GM19468 (cell line): ENCODE measurements around the gene BCL6.
A peak's percentile ranks its signal among the peaks of the same experiment; 100 is the strongest.

Experiments
- ATAC-seq: cut with Tn5 transposase; IDR thresholded peaks from one replicate; pipeline ENCODE4 v1.9.1; 2021; ENCODE audit warnings: mild to moderate bottlenecking, moderate library complexity, moderate number of reproducible peaks; ENCODE audit not compliant: unreplicated experiment; ENCODE audit errors: extremely low read depth

Gene BCL6

DNA sequence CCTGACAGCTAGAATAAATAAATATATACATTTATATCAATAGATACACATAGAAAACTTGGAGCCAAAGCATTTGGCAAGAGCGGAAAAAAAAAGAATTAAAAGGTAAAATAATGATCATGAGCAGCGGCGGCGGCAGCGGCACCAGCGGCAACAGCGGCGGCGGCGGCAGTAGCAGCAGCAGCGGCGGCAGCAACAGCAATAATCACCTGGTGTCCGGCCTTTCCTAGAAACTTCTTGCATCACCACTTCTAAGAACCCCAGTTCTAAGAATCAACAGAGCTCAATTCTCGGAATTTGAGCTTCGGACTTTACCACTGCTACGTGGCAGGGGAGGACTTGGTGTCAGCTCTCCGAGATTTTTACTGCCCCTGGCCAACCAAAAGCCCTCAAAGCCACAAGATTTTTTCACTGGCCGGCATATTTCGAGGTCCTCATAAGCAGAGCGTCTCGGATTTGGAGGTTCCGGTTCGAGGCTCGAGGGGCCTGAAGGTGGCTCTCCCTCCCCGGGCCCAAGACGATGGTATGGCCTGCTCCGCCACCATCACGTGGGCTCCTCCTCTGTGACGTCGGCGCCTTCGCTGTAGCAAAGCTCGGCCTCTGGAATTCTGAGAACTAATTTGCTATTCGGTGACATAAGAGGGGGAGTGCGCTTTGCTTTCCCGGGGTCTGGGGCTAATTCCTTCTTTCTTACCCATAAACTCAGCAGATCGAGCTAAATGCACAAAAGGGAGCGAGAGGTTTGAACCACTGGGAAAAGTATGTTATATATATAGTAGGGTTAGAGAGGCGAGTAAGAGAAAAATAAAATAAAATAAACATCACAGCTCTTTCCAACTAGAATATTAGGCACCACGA lies at the start of gene BCL6:
BCL6 (minus strand) TSS at position 268 of the 858 bp plus-strand sequence. CDS start 11,775 bp downstream, outside the sequence.
- ATAC-seq = no peak

GRCh38 chr3:187794731-187795130 lies 49.5 kb upstream of the BCL6 start:
- no peak for ATAC-seq

- ATAC-seq = no peak
These were observed 48.4 kb upstream of the BCL6 start for GRCh38 chr3:187793618-187794017.

GRCh38 chr3:187792521-187792920 lies 47.3 kb upstream of the BCL6 start:
- ATAC-seq = no peak

- no peak for ATAC-seq
These were observed 44.6 kb upstream of the BCL6 start for GRCh38 chr3:187789872-187790271.

- ATAC-seq = no peak
These were observed 44.0 kb upstream of the BCL6 start for GRCh38 chr3:187788984-187789857.

- no peak for ATAC-seq
These were observed 37.8 kb upstream of the BCL6 start for GRCh38 chr3:187783098-187783497.

DNA sequence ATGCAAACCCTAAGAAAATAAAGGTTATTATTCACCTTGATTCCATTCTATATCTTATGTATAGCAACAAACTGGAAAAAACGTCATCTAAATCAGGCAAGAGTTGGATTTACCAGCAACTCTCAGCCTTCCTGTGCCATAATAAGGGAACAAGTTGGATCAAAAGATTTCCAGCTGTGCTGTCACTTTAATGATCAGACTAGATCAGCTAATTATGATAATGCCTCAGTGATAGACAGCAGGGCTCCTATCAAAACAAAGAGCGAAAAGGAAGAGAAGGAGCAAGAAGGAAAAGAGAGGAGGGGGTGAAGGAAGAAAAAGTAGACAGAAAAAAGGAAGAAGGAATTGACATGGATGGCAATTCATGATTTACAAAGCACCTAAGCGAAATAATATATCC lies 36.7 kb upstream of the BCL6 start:
- ATAC-seq = no peak

- no peak for ATAC-seq
These were observed 35.7 kb upstream of the BCL6 start for GRCh38 chr3:187781001-187781400.

DNA sequence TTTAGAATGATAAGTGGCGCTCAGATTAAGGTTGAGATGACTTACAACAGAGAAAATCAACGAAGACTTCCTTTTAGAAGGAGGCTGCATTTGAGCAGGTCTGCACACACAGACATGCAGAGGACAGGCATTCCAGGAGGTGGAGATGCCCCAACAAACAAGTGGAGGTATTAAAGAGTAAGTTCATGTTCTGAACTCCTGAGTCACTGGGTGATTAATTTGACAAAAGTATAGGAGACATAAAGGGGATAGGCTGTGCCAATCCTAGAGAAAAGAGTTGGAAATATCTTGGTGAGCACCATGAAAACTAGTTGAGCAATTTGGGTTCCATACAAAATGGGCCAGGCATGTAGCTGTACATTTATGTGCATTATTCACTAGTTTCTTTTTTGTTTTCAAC lies 33.5 kb upstream of the BCL6 start:
- ATAC-seq = no peak

- ATAC-seq = no peak
These were observed 32.2 kb upstream of the BCL6 start for GRCh38 chr3:187777331-187777941.

DNA sequence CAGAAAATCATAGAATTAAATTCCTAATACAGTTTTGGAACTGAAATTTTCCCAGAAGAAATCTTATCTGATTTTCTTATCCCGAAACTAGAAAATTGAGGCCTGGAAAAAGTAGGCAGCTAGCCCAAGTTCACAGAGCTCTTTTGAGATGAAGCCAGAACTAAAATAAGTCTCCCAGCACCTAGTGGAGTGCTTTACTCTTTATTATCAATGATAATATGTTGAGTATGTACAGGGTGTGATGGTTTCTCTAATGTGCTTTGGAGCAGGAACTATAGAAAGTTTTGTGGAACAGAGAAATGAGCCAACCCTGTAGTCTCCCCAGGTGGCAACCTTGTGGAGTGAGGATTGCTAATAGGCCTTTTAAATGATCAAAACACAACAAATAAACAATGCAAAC lies 30.3 kb upstream of the BCL6 start:
- ATAC-seq = no peak

DNA sequence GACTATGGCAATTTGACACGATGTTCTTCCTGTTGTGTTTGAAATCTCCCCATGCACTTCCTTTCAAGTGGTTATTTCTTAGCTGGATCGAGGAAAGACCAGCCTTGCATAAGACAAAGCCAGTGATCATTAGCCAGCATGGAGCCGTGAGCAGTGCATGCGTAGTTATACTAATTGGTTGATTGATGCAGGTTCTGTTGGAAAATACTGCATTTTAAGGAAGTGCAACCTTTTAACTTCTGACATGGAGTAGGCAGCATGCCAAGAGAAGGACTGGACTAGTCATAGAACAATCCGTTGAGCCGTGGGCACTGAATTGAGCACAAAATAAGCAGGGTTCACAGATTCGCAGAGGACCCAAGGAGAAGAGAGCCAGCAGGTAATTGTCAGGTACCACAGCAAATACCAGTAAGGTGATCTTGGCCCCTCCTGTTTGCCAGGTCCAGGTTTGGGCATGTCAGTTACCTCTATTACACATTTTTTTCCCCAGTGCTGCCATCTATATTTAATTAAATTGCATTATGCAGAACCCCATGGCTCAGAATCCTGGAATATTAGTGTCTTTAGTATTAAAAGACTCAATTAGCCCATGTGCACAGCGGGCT lies 29.0 kb upstream of the BCL6 start:
- ATAC-seq = no peak

DNA sequence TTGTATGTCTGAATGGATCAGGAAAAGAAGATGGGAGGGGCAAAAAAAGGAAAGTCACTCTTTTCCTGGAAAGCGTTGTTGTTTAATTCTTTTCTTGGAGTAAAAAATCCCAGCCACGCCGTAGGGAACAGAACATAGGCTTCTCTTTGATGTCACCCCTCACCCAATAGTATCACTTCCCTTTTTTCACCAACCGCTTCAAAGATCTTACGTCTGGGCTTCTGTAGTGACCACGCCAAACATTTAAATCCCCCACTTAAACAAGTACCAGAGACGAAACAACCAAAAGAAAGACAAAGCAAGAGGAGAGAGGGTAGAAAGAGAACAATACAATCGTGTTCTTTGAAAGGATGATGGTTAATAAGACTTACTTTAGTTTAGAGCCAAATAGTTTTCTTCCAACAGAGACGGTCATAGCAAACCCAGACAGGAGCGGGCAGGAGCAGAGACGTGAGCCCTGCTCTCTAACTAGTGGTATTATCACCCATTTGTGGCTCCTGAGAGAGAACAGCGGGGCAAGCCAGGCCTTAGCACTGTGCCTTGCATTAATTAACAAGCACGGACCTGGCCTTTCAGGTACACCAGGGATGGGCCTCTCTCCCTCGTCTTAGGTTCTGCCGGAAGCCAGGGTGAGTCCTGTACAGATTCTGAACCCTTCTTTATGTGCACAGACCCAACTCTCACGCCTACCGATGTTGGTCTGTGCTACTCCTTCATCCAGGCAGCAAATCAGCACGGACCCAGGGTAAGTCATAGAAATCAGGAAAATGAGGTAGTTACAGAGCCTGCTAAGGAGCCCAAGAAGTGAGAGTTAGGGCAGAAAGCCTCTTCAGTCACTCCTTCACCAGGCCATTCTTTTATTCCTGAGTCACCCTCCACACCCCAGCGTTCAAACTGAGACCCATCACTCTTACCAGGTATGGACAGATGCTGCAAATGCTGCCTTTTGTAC lies 28.2 kb upstream of the BCL6 start:
- ATAC-seq = no peak

DNA sequence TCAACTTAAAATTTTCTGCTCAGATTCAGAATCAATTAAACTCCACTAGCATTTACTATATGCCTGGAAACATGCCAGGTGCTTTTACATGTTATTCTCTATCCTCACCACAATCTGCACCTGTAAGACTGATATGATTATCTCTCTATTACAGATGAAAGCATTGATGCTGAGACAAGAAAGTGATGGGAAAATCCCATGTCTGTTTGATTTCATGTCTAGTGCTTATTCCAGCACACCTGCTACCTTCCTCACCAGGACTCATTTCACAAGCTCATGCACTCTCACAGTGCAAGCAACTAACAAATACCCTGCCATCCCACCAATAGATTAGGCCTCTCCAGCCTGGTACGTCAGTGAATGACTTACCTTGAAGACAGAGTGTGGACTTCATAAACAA lies 25.0 kb upstream of the BCL6 start:
- ATAC-seq = peak; percentile 62

DNA sequence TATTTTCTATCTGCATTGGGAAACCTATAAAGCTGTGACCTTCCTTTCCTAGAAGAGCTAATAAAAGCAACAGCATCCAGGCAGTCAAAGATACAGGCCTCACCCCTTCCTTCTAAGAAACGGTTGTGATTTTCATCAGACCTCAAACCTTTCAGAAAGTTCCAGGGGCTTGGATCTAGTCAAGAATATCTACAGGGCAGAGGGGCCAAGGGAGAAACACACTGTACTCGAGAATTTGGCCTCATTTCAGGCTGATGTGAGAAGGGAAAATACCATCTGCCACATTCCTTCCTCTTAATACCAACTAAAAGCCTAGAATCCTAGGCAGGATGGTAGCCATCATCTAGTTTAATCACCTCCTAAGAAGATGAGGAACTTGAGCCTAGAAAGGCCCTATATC lies 24.5 kb upstream of the BCL6 start:
- ATAC-seq = no peak

- no peak for ATAC-seq
These were observed 22.2 kb upstream of the BCL6 start for GRCh38 chr3:187767266-187768012.

- ATAC-seq = no peak
These were observed 20.1 kb upstream of the BCL6 start for GRCh38 chr3:187765342-187765741.
